IPS DF 19.7 (cell line): Measurements from ENCODE around the gene NPIPB2.

ENCODE experiments used
- DNase-seq: peaks from one replicate; pipeline ENCODE4 v3.0.0-alpha.2; 2013; ENCODE audit warnings: low read depth, low spot score

The NPIPB2 gene

GRCh38 chr16:11903906-11904305, 37.9 kb downstream of the NPIPB2 start:
- DNase-seq, result no peak

- DNase-seq, result no peak
Measured at GRCh38 chr16:11901091-11901490, 40.8 kb downstream of the NPIPB2 start.

GRCh38 chr16:11896486-11897176, 45.2 kb downstream of the NPIPB2 start:
- no peak for DNase-seq

GRCh38 chr16:11893571-11893970, 48.3 kb downstream of the NPIPB2 start:
- no peak for DNase-seq

- DNase-seq, result no peak
Measured at GRCh38 chr16:11892761-11893160, 49.1 kb downstream of the NPIPB2 start.

GRCh38 chr16:11890231-11890965, 51.4 kb downstream of the NPIPB2 start:
- no peak for DNase-seq

GRCh38 chr16:11886881-11887280, 55.0 kb downstream of the NPIPB2 start:
- DNase-seq, result no peak

GRCh38 chr16:11884035-11884434, 57.8 kb downstream of the NPIPB2 start:
- no peak for DNase-seq

- DNase-seq, result no peak
Measured at GRCh38 chr16:11880007-11880406, 61.8 kb downstream of the NPIPB2 start.

- no peak for DNase-seq
Measured at GRCh38 chr16:11877374-11877773, 64.5 kb downstream of the NPIPB2 start.
